ENCODE results near the gene EIF3I. TPM values are rescaled to one million over a fixed set of nuclear protein-coding genes. Genes with fewer than 3 reads are reported as not detected.
A peak's percentile ranks its signal among the peaks of the same experiment; 100 is the strongest.

The EIF3I gene
- total RNA-seq, 3 donors from 2014 or later (not counting 1 experiment from before 2014, with no cell fraction given): 107 to 126 (median 110) TPM

GRCh38 chr1:32197074-32197473 is 25.1 kb upstream of the EIF3I start:
- ATAC-seq (no peak), DNase-seq (no peak)
- Mint-ChIP-seq H3K4me3 (no peak overlapping the region), H3K9me3 (no peaks in the 10 kb centered on the region), H3K27ac (peak overlapping the region; percentile 53 to 79), H3K4me1 (peaks cover 40 to 50% of the 10 kb centered on the region in 2 donors), H3K27me3 (ENCODE audit: low read depth in 2 of 2) (no peaks in the 10 kb centered on the region), H3K36me3 (peaks cover 18% of the 10 kb centered on the region)
- H3K36me3 ChIP-seq (ENCODE audit: control insufficient read depth, insufficient read depth, low read length): peaks cover 45% of the 10 kb centered on the region
- WGBS (ENCODE audit: insufficient coverage): 100% methylated on average over 1 of the region's 1 CpG
- no peak overlapping the region for H3K27ac ChIP-seq (ENCODE audit: low read length)
- intact Hi-C loops (cut with micrococcal nuclease): no loop called here
- H3K4me3 ChIP-seq (ENCODE audit: low read length): no peak overlapping the region
- no peaks in the 10 kb centered on the region for H3K27me3 ChIP-seq (ENCODE audit: control insufficient read depth, insufficient read depth, low read length)
- H3K4me1 ChIP-seq (ENCODE audit: control insufficient read depth, insufficient read depth, low read length): peaks cover 59% of the 10 kb centered on the region
- no peak for TF ChIP-seq CTCF (IDR thresholded peaks at IDR 0.05)
- H3K9me3 ChIP-seq (ENCODE audit: control insufficient read depth, insufficient read depth, low read length): no peaks in the 10 kb centered on the region

- H3K9me3 Mint-ChIP-seq: no peaks in the 10 kb centered on the region
- WGBS (ENCODE audit: insufficient coverage): 98% methylated on average over 5 of the region's 6 CpGs
- Histone ChIP-seq H3K27me3 (ENCODE audit: control insufficient read depth, insufficient read depth, low read length) (no peaks in the 10 kb centered on the region), H3K4me3 (ENCODE audit: low read length) (no peak overlapping the region), H3K9me3 (ENCODE audit: control insufficient read depth, insufficient read depth, low read length) (no peaks in the 10 kb centered on the region), H3K4me1 (ENCODE audit: control insufficient read depth, insufficient read depth, low read length) (peaks cover 67% of the 10 kb centered on the region), H3K36me3 (ENCODE audit: control insufficient read depth, insufficient read depth, low read length) (peaks cover 38% of the 10 kb centered on the region), H3K27ac (ENCODE audit: low read length) (no peak overlapping the region)
- peaks cover 12% of the 10 kb centered on the region for H3K36me3 Mint-ChIP-seq
- peaks cover 47 to 56% of the 10 kb centered on the region in 2 donors for H3K4me1 Mint-ChIP-seq
- DNase-seq (no peak), ATAC-seq (no peak)
- no peak overlapping the region for H3K4me3 Mint-ChIP-seq
- H3K27ac Mint-ChIP-seq: peak overlapping the region; percentile 53 to 79
- H3K27me3 Mint-ChIP-seq (ENCODE audit: low read depth in 2 of 2): no peaks in the 10 kb centered on the region
- no peak for TF ChIP-seq CTCF (IDR thresholded peaks at IDR 0.05)
- intact Hi-C loops (cut with micrococcal nuclease): no loop called here
These were observed 24.4 kb upstream of the EIF3I start for GRCh38 chr1:32197837-32198236.

GRCh38 chr1:32198237-32199042 is 23.8 kb upstream of the EIF3I start:
- no peak for TF ChIP-seq CTCF (IDR thresholded peaks at IDR 0.05)
- Histone ChIP-seq H3K4me1 (ENCODE audit: control insufficient read depth, insufficient read depth, low read length) (peaks cover 68% of the 10 kb centered on the region), H3K27ac (ENCODE audit: low read length) (no peak overlapping the region), H3K27me3 (ENCODE audit: control insufficient read depth, insufficient read depth, low read length) (no peaks in the 10 kb centered on the region), H3K4me3 (ENCODE audit: low read length) (no peak overlapping the region), H3K36me3 (ENCODE audit: control insufficient read depth, insufficient read depth, low read length) (peaks cover 32% of the 10 kb centered on the region), H3K9me3 (ENCODE audit: control insufficient read depth, insufficient read depth, low read length) (no peaks in the 10 kb centered on the region)
- DNase-seq (no peak), ATAC-seq (no peak)
- Mint-ChIP-seq H3K27ac (peak overlapping the region; percentile 41 to 72), H3K36me3 (peaks cover 7% of the 10 kb centered on the region), H3K27me3 (ENCODE audit: low read depth in 2 of 2) (no peaks in the 10 kb centered on the region), H3K4me3 (peak overlapping the region; percentile 7), H3K4me1 (peaks cover 50 to 60% of the 10 kb centered on the region in 2 donors), H3K9me3 (no peaks in the 10 kb centered on the region)
- WGBS (ENCODE audit: insufficient coverage): 94% methylated on average over 3 of the region's 3 CpGs
- intact Hi-C loops (cut with micrococcal nuclease): no loop called here

Measured in natural killer cell (primary cell).